Camera-type eye (tissue), 1 donor: ENCODE results near the gene SPINK1. TPM values are rescaled to one million over a fixed set of nuclear protein-coding genes. Genes with fewer than 3 reads are reported as not detected.

Source experiments
- total RNA-seq: library from RNA; depleted of rRNA; stranded (reverse); fragments of >200 nt; gene quantifications from one replicate; pipeline ENCODE4 v1.2.3, GENCODE V29; 2014

The SPINK1 gene
- not detected for total RNA-seq

DNA sequence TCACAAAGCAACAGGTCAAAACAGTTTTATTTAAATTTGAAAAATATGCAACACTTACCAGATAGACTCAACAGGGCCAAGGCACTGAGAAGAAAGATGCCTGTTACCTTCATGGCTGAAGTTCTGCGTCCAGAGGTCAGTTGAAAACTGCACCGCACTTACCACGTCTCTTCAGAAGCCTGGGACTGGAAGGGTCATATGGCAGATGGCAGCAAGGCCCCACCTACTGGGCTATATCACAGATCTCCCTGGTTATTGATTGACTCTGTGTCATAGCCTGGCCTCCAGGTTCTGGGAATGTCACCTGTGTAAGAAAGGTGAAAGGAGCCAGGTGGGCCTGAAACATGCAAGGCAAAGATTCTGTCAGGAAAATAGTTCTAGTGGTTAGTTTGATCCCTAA is at the start of gene SPINK1:
SPINK1 (minus strand) TSS at position 207 of the 400 bp plus-strand sequence; CDS start at position 113, 94 bp downstream.

GRCh38 chr5:147878066-147878759 is 46.7 kb upstream of the SPINK1 start, which contains the start of gene SCGB3A2:
TSS of gene SCGB3A2 (plus strand) at chr5:147878711. CDS start at chr5:147878804, 93 bp downstream.

DNA sequence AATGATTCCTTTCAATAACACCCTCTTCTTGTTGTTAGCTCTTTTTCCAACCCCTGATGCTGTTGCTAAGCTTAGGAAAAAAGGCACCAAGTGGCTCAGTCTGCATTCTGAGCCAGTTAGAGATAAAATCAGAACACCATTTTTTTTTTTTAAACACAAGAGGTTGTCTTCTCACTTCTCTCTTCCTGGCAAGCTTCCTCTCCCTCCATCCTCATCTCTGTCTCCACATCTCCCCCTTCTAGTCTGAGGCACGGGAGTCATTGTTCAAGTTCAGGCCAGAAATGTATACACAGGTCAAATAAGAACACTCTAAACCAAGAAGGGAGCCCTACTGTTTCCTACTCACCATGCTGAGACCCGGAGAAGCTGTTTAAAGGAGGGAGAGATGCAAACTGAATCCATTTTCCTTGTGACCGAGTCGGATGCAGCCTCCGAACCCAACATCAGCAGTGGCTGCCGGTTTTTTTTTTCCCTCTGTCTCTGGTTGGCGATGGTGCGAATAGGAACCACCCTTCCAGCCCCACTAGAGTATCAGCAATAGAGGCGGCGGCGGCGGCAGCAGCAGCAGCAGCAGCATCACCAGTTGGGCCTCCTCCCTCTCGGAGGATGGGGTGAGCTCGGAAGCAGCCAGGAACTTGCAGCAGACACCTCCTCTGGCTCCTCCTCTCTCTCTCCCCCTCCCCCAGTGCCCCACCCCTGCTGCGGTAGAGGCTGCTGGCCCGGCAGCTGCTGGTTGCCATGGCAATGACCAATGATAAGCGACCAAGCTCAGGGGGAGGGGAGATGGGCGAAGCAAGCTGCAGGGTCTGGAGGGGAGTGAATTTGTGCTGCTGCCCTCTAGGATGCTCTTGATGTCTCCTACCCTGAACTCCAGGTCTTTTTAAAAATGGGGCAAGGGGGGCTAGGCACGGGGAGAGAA is 49.1 kb downstream of the SPINK1 start, which contains the start of gene JAKMIP2:
JAKMIP2 (minus strand) TSS at position 619 of the 919 bp plus-strand sequence. CDS start 110,922 bp downstream, outside the sequence.

Other genes with a start within 250 kb of the SPINK1 start
- 18.3 TPM for gene JAKMIP2, start 48.9 kb downstream of the SPINK1 start, total RNA-seq
- not detected for gene SCGB3A2, start 47.0 kb upstream of the SPINK1 start, total RNA-seq
- not detected for gene C5orf46, start 74.9 kb upstream of the SPINK1 start, total RNA-seq
- gene SPINK5, start 232.3 kb upstream of the SPINK1 start, total RNA-seq = 1.5 TPM